Measurements from ENCODE around the gene ZNF385C. TPM values are rescaled to one million over a fixed set of nuclear protein-coding genes. Genes with fewer than 3 reads are reported as not detected.

The ZNF385C gene
- total and polyA plus RNA-seq, 2 donors (not counting 1 experiment from before 2014, with no cell fraction given) = under 0.01 to 0.03 TPM

DNA sequence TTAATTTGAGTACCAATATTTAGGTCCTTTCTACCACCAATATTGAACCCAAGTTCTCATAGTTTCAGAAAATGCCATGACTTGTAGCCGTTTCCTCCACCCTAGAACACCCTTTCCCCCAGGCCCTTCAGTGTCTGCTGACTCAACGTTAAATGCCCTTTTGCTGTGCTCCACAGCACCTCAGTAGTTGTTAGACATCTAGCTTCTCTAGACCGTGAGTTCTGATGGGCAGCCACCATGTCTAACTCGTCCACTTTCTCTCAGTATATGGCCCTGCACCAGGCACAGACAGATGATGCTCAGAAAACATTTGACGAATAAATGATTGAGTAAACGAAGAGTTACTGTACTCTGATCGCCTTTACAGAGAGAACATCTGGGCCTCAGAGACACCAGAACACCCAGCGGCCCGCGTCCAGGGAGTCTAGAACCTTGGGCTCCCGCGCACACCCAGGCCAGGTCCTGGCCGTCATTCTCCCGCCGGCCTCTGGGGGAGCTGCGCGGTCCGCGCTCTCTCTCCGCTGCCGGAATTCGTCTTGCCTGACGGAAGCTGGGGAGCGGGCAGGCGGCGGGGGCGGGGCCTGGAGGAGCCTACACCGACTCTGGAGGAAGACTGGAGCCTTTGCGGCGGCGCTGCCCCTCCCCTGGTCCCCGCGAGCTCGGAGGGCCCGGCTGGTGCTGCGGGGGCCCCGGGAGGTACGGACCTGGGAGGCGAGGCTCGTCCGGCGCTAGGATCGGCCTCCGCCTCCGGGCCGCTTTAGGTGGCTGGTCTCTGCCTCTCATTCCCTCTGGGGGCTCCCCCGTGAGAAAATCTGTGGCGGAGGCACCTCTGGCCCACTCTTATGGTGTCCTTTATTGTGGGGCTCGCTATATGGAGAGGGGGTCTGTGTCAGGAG lies 78.5 kb downstream of the ZNF385C start, which contains the start of gene NKIRAS2:
TSS of gene NKIRAS2 (plus strand) at position 582 of the 896 bp plus-strand sequence. CDS start 1,488 bp downstream, outside the sequence.
- Histone ChIP-seq H3K4me1 (ENCODE audit: control insufficient read depth, extremely low read depth, insufficient read depth, low read length) (peaks cover 5% of the 10 kb centered on the region), H3K36me3 (ENCODE audit: control insufficient read depth, insufficient read depth, low read length) (peaks cover 14% of the 10 kb centered on the region), H3K9ac (ENCODE audit: insufficient read depth, low read length) (peak within 1 kb of the TSS; percentile 89), H3K27me3 (ENCODE audit: control insufficient read depth, insufficient read depth, low read length) (no peaks in the 10 kb centered on the region), H3K27ac (ENCODE audit: insufficient read depth, low read length) (peak within 1 kb of the TSS; percentile 88), H4K20me1 (ENCODE audit: control insufficient read depth, extremely low read depth, insufficient read depth, low read length) (no peaks in the 10 kb centered on the region), H3K4me2 (ENCODE audit: extremely low read depth, insufficient read depth, low read length) (peak within 1 kb of the TSS; percentile 83), H3K79me2 (ENCODE audit: control insufficient read depth, insufficient read depth, low read length) (peaks cover 38% of the 10 kb centered on the region), H3K9me3 (ENCODE audit: control insufficient read depth, insufficient read depth, low read depth, low read length) (no peaks in the 10 kb centered on the region), H3K4me3 (replicated peaks in 1 of 4; ENCODE audit: control extremely low read depth in 1 of 4, insufficient read depth in 1 of 4, low read depth in 3 of 4, low read length in 4 of 4) (peak within 1 kb of the TSS; percentile 90 to 98 (median 96)), H2AFZ (ENCODE audit: low read length) (peak within 1 kb of the TSS; percentile 86)
- TF ChIP-seq, protein P1, sequence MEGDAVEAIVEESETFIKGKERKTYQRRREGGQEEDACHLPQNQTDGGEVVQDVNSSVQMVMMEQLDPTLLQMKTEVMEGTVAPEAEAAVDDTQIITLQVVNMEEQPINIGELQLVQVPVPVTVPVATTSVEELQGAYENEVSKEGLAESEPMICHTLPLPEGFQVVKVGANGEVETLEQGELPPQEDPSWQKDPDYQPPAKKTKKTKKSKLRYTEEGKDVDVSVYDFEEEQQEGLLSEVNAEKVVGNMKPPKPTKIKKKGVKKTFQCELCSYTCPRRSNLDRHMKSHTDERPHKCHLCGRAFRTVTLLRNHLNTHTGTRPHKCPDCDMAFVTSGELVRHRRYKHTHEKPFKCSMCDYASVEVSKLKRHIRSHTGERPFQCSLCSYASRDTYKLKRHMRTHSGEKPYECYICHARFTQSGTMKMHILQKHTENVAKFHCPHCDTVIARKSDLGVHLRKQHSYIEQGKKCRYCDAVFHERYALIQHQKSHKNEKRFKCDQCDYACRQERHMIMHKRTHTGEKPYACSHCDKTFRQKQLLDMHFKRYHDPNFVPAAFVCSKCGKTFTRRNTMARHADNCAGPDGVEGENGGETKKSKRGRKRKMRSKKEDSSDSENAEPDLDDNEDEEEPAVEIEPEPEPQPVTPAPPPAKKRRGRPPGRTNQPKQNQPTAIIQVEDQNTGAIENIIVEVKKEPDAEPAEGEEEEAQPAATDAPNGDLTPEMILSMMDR (conservative IDR thresholded peaks at IDR 0.05 in 1 of 2, IDR thresholded peaks at IDR 0.05 in 1 of 2; ENCODE audit: low read depth in 1 of 2, low read length in 2 of 2) = peak; percentile 75 to 76
- TF ChIP-seq EZH2 (IDR thresholded peaks at IDR 0.05; ENCODE audit: low read length, missing control alignments) = no peak
- DNase-seq (ENCODE audit: low read depth in 2 of 2) = peak; percentile 89 to 90

DNA sequence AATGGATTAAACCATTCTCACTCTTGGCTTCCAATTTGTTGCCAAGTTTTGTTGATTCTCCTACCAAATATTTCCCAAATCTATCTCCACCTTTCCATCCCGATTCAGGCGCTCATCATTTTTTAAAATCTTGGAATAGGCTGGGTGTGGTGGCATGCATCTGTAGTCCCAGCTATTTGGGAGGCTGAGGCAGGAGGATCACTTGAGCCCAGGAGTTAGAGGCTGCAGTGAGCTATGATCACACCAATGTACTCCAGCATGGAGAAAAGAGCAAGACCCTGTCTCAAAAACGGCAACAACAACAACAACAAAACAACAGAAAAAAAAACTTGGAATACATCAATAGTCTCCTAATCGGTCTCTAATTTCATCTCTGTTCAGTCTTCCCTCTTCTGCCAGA lies 79.3 kb downstream of the ZNF385C start:
- H3K79me2 ChIP-seq (ENCODE audit: control insufficient read depth, insufficient read depth, low read length) = peaks cover 46% of the 10 kb centered on the region
- peaks cover 12% of the 10 kb centered on the region for H3K36me3 ChIP-seq (ENCODE audit: control insufficient read depth, insufficient read depth, low read length)
- no peak overlapping the region for H2AFZ ChIP-seq (ENCODE audit: low read length)

GRCh38 chr17:42018339-42018738 lies 79.9 kb downstream of the ZNF385C start:
- Histone ChIP-seq H4K20me1 (ENCODE audit: control insufficient read depth, extremely low read depth, insufficient read depth, low read length) (no peaks in the 10 kb centered on the region), H3K4me2 (ENCODE audit: extremely low read depth, insufficient read depth, low read length) (peak overlapping the region; percentile 93), H3K36me3 (ENCODE audit: control insufficient read depth, insufficient read depth, low read length) (peaks cover 7% of the 10 kb centered on the region), H3K27me3 (ENCODE audit: control insufficient read depth, insufficient read depth, low read length) (no peaks in the 10 kb centered on the region), H3K9ac (ENCODE audit: insufficient read depth, low read length) (no peak overlapping the region), H3K9me3 (ENCODE audit: control insufficient read depth, insufficient read depth, low read depth, low read length) (no peaks in the 10 kb centered on the region), H3K4me1 (ENCODE audit: control insufficient read depth, extremely low read depth, insufficient read depth, low read length) (peaks cover 4% of the 10 kb centered on the region), H3K79me2 (ENCODE audit: control insufficient read depth, insufficient read depth, low read length) (peaks cover 53% of the 10 kb centered on the region), H3K27ac (ENCODE audit: insufficient read depth, low read length) (peak overlapping the region; percentile 96), H3K4me3 (replicated peaks in 1 of 4; ENCODE audit: control extremely low read depth in 1 of 4, insufficient read depth in 1 of 4, low read depth in 3 of 4, low read length in 4 of 4) (peak overlapping the region; percentile 80 to 99 (median 88)), H2AFZ (ENCODE audit: low read length) (peak overlapping the region; percentile 94)
- TF ChIP-seq, protein P1 (conservative IDR thresholded peaks at IDR 0.05 in 1 of 2, IDR thresholded peaks at IDR 0.05 in 1 of 2; ENCODE audit: low read depth in 1 of 2, low read length in 2 of 2) = no peak
- no peak for TF ChIP-seq EZH2 (IDR thresholded peaks at IDR 0.05; ENCODE audit: low read length, missing control alignments)
- no peak for DNase-seq (ENCODE audit: low read depth in 2 of 2)

More for the DNA sequence above, 79.3 kb downstream of the ZNF385C start:
- peaks cover 4% of the 10 kb centered on the region for H3K4me1 ChIP-seq (ENCODE audit: control insufficient read depth, extremely low read depth, insufficient read depth, low read length)
- H3K9ac ChIP-seq (ENCODE audit: insufficient read depth, low read length) = no peak overlapping the region
- no peak overlapping the region for H3K4me3 ChIP-seq (replicated peaks in 1 of 4; ENCODE audit: control extremely low read depth in 1 of 4, insufficient read depth in 1 of 4, low read depth in 3 of 4, low read length in 4 of 4)
- H3K9me3 ChIP-seq (ENCODE audit: control insufficient read depth, insufficient read depth, low read depth, low read length) = no peaks in the 10 kb centered on the region
- H3K27me3 ChIP-seq (ENCODE audit: control insufficient read depth, insufficient read depth, low read length) = no peaks in the 10 kb centered on the region
- DNase-seq (ENCODE audit: low read depth in 2 of 2) = no peak
- no peak for TF ChIP-seq EZH2 (IDR thresholded peaks at IDR 0.05; ENCODE audit: low read length, missing control alignments)
- TF ChIP-seq, protein P1 (conservative IDR thresholded peaks at IDR 0.05 in 1 of 2, IDR thresholded peaks at IDR 0.05 in 1 of 2; ENCODE audit: low read depth in 1 of 2, low read length in 2 of 2) = no peak
- no peaks in the 10 kb centered on the region for H4K20me1 ChIP-seq (ENCODE audit: control insufficient read depth, extremely low read depth, insufficient read depth, low read length)
- H3K4me2 ChIP-seq (ENCODE audit: extremely low read depth, insufficient read depth, low read length) = no peak overlapping the region
- no peak overlapping the region for H3K27ac ChIP-seq (ENCODE audit: insufficient read depth, low read length)
